ENCODE measurements around the gene C10orf88.
A peak's percentile ranks its signal among the peaks of the same experiment; 100 is the strongest.

The C10orf88 gene

DNA sequence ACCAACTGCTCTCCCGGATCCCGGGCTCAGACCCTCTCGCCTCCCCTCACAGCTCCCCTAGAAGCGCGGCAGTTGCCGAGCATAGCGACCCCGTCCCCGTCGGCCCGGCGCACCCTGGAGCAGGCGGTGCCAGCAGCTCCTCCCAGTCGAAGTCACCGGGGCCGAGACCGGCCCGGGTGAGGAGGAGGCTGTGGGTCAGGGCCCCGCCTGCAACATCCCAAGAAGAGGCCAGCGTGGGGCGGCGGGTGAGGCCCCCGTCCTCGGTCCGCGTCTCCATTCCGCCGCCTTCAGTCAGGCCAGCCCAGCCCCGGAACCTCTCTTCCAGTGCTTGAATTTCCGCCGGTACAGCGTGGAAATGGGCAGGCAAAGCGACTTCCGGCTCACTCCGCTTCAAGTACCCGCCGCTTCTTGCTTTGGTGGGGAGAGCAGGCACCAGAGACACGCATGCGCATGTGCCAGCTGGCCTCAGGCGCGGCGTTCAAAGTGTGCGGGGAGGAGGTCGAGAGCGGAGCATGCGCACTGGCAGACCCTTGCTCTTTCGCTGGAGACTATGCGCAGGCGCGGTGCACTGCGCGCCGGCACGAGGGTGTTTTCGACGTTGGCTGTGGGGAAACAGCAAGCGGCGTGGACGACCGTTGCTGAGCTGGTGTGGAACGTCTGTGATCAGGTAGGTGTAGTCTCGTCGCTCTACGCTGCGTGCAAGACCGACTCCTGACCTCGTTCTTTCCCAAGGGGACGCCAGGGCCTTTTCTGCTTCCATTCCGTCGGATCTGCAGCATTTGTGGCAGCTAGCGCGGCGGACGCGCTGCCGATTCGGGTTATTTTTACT is at the start of gene C10orf88:
Gene C10orf88 (minus strand): TSS at position 326 of the 829 bp plus-strand sequence. CDS start 49 bp downstream, at position 277.
- peak; percentile 99 for DNase-seq

- DNase-seq: no peak
Observed at GRCh38 chr10:123001370-123001769, 47.3 kb upstream of the C10orf88 start.

DNA sequence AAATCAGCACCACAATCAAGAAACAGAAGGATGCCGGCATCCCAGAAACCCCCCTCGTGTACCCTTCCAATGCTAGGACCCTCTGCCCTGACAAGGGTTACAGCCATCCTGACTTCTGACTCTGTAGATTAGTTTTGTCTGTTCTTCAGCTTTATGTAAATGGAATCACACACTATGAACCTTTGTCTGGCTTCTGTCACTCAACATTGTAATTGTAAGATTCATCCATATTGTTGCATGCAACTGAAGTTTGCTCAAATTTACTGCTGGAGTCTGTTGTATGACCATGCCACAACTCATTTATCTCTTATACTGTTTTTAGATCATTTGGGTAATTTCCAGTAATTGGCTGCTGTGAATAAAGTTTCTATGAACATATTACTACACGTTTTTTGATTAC is 46.1 kb upstream of the C10orf88 start:
- no peak for DNase-seq

DNA sequence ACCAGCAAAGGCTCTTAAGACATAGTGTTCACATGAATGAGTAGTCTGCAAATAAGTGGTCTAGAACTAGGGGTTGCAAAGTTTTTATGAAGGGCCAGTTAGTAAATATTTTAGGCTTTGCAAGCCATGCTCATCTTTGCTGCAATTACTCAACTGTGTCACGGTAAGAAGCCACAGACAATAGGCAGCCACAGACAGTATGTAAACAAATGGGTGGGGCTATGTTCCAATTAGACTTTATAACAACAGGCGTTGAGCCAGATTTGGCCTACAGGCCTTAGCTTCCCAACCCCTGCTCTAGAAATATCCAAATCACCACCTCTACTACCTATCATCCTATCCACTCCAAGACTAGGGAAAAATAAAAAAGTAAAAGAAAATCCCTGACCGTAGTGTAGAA is 45.3 kb upstream of the C10orf88 start:
- no peak for DNase-seq

DNA sequence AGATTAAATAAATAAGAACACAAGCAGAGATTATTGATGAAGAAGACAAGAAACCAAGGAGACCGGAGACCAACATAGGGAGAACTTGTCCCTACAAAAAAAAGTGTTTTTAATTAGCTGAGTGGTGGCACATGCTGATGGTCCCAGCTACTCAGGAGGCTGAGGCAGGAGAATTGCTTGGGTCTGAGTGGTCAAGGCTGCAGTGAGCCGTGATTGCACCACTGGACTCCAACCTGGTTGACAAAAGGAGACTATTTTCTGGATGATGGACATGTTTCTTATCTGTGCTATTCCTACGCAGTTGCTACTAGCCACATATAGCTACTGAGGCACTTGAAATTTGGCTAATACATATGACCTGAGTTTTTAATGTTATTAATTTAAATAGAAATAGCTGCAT is 44.9 kb upstream of the C10orf88 start:
- no peak for DNase-seq

GRCh38 chr10:122998360-122998917 is 44.4 kb upstream of the C10orf88 start:
- DNase-seq: no peak

DNA sequence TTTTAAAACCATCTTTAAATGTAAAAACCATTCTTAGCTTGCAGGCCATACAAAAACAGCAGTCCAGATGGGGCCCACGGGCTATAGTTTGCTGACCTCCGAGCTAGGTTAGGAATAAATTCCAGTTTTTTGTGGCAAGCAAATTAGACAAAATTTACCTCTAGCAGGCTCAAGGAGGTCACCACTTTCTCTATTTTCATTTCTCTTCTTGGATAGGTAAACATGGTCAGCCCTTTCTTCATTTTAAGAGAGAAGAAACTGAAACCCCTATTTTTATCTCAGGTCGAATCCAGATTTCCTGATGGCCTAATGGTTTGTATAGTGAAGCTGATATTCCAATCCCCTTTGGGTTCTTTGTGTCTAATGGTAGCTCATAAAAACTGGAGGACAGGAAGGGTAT is 43.8 kb upstream of the C10orf88 start:
- DNase-seq: no peak

- DNase-seq: no peak
Observed at GRCh38 chr10:122995936-122996335, 41.9 kb upstream of the C10orf88 start.

- DNase-seq: no peak
Observed at GRCh38 chr10:122993797-122994336, 39.8 kb upstream of the C10orf88 start.

- no peak for DNase-seq
Observed at GRCh38 chr10:122992031-122992585, 38.1 kb upstream of the C10orf88 start.

DNA sequence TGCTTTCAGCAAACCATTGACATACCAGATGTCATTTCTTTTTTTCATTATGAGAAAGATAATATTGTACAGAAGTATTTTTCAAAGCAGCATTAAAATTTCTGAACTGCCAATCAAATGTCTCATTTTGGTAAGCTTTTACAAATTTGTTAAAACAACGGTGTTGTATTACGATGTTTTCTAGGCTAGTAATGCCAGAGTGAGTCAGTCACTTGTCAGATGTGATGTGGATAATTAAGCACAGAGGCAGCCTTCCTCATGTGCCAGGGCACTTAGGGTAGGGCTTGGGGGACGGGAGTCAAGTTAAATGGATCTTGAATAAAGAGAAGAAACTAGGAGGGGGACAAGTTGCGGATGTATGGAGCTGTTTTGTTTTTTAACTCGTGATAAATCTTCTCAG is 36.3 kb upstream of the C10orf88 start:
- DNase-seq: no peak

- no peak for DNase-seq
Observed at GRCh38 chr10:122988501-122988900, 34.5 kb upstream of the C10orf88 start.

GRCh38 chr10:122986335-122986734 is 32.3 kb upstream of the C10orf88 start:
- no peak for DNase-seq

DNA sequence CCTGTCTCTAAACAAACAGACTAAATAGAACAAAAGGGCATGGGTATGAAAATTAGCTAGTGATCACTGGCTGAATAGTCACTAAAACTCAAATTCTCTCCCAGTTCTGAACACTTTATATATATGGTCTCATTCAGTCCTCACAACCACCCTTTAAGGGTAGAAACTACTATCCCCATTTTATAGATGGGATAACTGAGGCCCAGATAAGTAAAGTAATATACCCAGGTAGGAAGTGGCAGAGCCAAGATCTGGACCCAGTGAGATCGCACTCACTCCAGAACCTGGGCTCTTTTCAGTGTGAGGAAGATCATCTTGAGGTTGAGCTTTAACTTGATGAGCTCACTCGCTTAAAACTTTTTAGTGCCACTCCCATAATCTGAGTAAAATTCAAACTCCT is 30.7 kb upstream of the C10orf88 start:
- DNase-seq: no peak

- DNase-seq: no peak
Observed at GRCh38 chr10:122983898-122984297, 29.9 kb upstream of the C10orf88 start.

- DNase-seq: peak; percentile 15
Observed at GRCh38 chr10:122981066-122981464, 27.0 kb upstream of the C10orf88 start.

- peak; percentile 92 for DNase-seq
Observed at GRCh38 chr10:122980209-122981065, 26.4 kb upstream of the C10orf88 start, which contains the start of gene PSTK. Gene PSTK, plus strand, starts transcription at chr10:122980401. Its CDS starts 79 bp downstream, at chr10:122980480.

DNA sequence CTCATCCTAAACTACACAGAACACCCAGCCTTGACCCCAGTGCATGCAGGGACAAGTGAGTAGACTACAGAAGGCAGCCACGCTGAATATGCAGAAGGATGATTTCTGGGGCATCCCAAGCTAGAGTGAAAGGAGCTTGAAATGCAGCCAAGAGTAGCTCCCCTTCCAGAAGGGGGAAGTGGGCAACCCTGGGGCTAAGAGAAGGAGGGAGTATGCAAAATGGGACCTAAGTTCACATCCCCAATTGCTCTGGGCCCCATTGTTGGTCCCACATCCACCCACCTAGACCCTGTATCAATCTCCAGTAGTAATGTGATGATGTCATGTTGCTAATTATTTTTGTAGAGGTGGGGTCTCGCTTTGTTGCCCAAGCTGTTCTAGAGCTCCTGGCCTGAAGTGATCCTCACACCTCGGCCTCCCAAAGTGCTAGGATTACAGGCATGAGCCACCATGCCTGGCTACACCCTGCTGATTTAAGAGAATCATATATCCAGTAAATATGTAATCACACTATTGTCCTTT is 20.6 kb upstream of the C10orf88 start:
- DNase-seq: no peak

DNA sequence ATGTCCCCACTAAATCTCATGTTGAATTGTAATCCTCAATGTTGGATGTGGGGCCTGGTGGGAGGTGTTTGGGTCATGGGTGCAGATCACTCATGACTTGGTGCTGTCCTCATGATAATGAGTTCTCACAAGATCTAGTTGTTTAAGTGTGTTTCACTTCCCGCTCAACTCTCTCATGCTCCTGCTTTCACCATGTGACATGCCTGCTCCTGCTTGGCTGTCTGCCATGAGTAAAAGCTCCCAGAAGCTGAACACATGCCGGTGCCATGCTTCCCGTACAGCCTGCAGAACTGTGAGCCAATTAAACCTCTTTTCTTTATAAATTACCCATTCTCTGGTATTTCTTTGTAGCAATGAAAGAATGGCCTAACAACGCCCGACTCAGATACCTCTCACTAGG is 20.0 kb upstream of the C10orf88 start:
- DNase-seq: no peak

DNA sequence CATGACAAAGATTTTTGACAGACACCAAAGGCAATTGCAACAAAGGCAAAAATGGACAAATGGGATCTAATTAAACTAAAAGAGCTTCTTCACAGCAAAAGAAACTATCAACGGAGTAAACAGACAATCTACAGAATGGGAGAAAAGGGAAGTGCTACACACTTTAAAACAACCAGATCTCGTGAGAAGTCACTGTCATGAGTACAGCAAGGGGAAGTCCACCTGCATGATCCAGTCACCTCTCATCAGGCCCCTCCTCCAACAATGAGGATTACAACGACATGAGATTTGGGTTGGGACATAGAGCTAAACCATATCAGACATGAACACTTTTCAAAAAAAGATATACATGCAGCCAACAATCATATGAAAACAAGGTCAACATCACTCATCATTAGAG is 14.7 kb upstream of the C10orf88 start:
- no peak for DNase-seq

DNA sequence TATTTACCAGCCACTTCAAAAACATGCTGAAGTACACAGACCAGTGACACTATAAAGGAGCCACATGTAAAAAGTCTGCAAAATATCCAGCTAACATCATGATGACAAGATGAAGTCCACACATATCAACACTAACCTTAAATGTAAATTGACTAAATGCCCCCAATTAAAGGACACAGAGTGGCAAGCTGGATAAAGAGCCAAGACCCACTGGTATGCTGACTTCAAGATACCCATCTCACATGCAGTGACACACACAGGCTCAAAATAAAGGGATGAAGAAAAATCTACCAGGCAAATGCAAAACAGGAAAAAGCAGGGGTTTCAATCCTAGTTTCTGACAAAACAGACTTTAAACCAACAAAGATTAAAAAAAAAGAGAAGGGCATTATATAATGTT is 12.9 kb upstream of the C10orf88 start:
- DNase-seq: no peak

DNA sequence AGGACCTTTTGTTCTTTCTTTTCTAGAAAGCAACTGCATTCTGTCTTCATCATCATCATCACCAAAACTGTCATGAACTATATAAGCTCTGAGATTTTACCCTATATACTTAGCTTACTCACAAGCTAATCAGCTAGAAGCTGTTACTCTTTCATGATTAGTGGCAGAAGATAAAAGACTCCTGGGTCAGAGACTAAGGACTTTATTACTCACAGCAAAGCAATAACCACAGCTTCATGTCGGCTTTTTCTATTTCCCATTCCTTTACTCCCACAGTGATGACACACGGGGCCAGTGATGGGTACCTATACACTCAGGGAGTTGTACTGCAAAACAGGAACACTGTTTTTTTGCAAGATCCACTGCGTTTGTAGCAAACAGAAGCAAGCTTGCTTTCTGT is 8.4 kb upstream of the C10orf88 start:
- no peak for DNase-seq

GRCh38 chr10:122957474-122957873 is 3.4 kb upstream of the C10orf88 start:
- no peak for DNase-seq
